ENCODE data around the gene VPS39. TPM values are rescaled to one million over a fixed set of nuclear protein-coding genes. Genes with fewer than 3 reads are reported as not detected.

The VPS39 gene
- total and polyA plus RNA-seq, 8 donors, result 26.4 to 52.6 (median 32.7) TPM

GRCh38 chr15:42128476-42128875, 79.6 kb downstream of the VPS39 start:
- Histone ChIP-seq H3K27ac (no peak overlapping the region), H3K4me3 (no peak overlapping the region), H3K27me3 (no peaks in the 10 kb centered on the region), H3K36me3 (no peaks in the 10 kb centered on the region), H3K9me3 (no peaks in the 10 kb centered on the region), H3K4me1 (no peaks in the 10 kb centered on the region)
- 74 to 84% methylated on average over 5 to 6 of the region's 6 CpGs for WGBS, 2 donors
- intact Hi-C loops (cut with DNase I), result no loop called here
- DNase-seq (no peak), FAIRE-seq (no peak), ATAC-seq (no peak)
- TF ChIP-seq CTCF (IDR thresholded peaks at IDR 0.05), result no peak

GRCh38 chr15:42123546-42123945, 84.6 kb downstream of the VPS39 start:
- Histone ChIP-seq H3K4me3 (no peak overlapping the region), H3K36me3 (no peaks in the 10 kb centered on the region), H3K9me3 (no peaks in the 10 kb centered on the region), H3K27ac (no peak overlapping the region), H3K27me3 (no peaks in the 10 kb centered on the region), H3K4me1 (no peaks in the 10 kb centered on the region)
- WGBS, 2 donors, result 80 to 82% methylated on average over 3 of the region's 3 CpGs
- FAIRE-seq (no peak), ATAC-seq (no peak), DNase-seq (no peak)
- intact Hi-C loops (cut with DNase I), result no loop called here
- no peak for TF ChIP-seq CTCF (IDR thresholded peaks at IDR 0.05)

GRCh38 chr15:42121682-42122081, 86.4 kb downstream of the VPS39 start:
- H3K27me3 ChIP-seq, result no peaks in the 10 kb centered on the region
- no peak for DNase-seq
- H3K36me3 ChIP-seq, result no peaks in the 10 kb centered on the region
- intact Hi-C loops (cut with DNase I), result no loop called here
- no peaks in the 10 kb centered on the region for H3K9me3 ChIP-seq
- ATAC-seq, result no peak
- WGBS, 2 donors, result 32 to 49% methylated on average over 2 of the region's 2 CpGs
- no peak overlapping the region for H3K4me3 ChIP-seq
- no peak for FAIRE-seq
- H3K27ac ChIP-seq, result no peak overlapping the region
- TF ChIP-seq CTCF (IDR thresholded peaks at IDR 0.05), result no peak
- no peaks in the 10 kb centered on the region for H3K4me1 ChIP-seq

GRCh38 chr15:42121021-42121420, 87.1 kb downstream of the VPS39 start:
- WGBS, 2 donors, result 86 to 91% methylated on average over 6 of the region's 6 CpGs
- Histone ChIP-seq H3K4me1 (no peaks in the 10 kb centered on the region), H3K36me3 (no peaks in the 10 kb centered on the region), H3K4me3 (no peak overlapping the region), H3K27ac (no peak overlapping the region), H3K27me3 (no peaks in the 10 kb centered on the region), H3K9me3 (no peaks in the 10 kb centered on the region)
- DNase-seq (no peak), ATAC-seq (no peak), FAIRE-seq (no peak)
- TF ChIP-seq CTCF (IDR thresholded peaks at IDR 0.05), result no peak
- intact Hi-C loops (cut with DNase I), result no loop called here

- intact Hi-C loops (cut with DNase I), result no loop called here
- no peak for ATAC-seq
- no peak for FAIRE-seq
These were observed 87.8 kb downstream of the VPS39 start for GRCh38 chr15:42120285-42120684.

More at GRCh38 chr15:42120285-42120684, 87.8 kb downstream of the VPS39 start:
- no peak overlapping the region for H3K27ac ChIP-seq
- TF ChIP-seq CTCF (IDR thresholded peaks at IDR 0.05), result no peak
- H3K27me3 ChIP-seq, result no peaks in the 10 kb centered on the region
- H3K36me3 ChIP-seq, result no peaks in the 10 kb centered on the region
- 93 to 100% methylated on average over 1 of the region's 1 CpG for WGBS, 2 donors
- H3K4me1 ChIP-seq, result no peaks in the 10 kb centered on the region
- DNase-seq, result no peak
- H3K4me3 ChIP-seq, result no peak overlapping the region
- H3K9me3 ChIP-seq, result no peaks in the 10 kb centered on the region

Data from pancreas (tissue), 10 donors.